NCI-H524 (cell line): ENCODE measurements around the gene AQP1.

Experiments used
- DNase-seq, 2 experiments: peaks; one replicate each; lab custom pipeline; 2025; lab: John Stamatoyannopoulos, UW

The AQP1 gene

GRCh38 chr7:30921540-30922401 lies 10.1 kb downstream of the AQP1 start:
- DNase-seq: no peak

DNA sequence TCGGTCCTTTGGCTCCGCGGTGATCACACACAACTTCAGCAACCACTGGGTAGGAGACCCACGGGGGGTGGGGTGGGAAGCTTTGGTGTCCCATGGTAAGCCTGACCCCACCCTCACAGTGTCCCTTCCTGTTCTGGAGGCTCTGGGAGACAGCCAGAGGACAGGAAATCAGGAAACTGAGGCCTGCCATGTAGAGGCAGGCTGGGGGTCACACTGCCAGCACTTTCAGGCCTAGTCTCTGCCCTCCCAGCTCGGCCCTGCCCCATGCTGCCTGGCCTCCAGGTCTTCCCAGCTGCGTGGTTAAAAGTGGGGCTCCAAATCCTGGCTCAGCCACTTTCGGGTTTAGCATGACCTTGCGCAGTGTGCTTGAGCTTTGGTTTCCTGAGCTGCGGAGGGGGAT lies 10.9 kb downstream of the AQP1 start:
- DNase-seq: no peak

- no peak for DNase-seq
Measured at GRCh38 chr7:30923009-30923773, 11.5 kb downstream of the AQP1 start.

DNA sequence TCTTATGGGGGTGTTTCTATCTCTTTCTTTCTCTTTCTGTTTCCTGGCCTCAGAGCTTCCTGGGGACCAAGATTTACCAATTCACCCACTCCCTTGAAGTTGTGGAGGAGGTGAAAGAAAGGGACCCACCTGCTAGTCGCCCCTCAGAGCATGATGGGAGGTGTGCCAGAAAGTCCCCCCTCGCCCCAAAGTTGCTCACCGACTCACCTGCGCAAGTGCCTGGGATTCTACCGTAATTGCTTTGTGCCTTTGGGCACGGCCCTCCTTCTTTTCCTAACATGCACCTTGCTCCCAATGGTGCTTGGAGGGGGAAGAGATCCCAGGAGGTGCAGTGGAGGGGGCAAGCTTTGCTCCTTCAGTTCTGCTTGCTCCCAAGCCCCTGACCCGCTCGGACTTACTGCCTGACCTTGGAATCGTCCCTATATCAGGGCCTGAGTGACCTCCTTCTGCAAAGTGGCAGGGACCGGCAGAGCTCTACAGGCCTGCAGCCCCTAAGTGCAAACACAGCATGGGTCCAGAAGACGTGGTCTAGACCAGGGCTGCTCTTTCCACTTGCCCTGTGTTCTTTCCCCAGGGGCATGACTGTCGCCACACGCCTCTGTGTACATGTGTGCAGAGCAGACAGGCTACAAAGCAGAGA lies 12.2 kb downstream of the AQP1 start:
- DNase-seq: no peak

GRCh38 chr7:30924624-30925023 lies 13.0 kb downstream of the AQP1 start:
- no peak for DNase-seq

DNA sequence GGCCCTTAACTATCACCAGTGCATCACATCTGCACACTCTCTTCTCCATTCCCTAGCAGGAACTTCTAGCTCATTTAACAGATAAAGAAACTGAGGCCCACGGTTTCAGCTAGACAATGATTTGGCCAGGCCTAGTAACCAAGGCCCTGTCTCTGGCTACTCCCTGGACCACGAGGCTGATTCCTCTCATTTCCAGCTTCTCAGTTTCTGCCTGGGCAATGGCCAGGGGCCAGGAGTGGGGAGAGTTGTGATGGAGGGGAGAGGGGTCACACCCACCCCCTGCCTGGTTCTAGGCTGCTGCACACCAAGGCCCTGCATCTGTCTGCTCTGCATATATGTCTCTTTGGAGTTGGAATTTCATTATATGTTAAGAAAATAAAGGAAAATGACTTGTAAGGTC lies 13.5 kb downstream of the AQP1 start:
- DNase-seq: no peak

- no peak for DNase-seq
Measured at GRCh38 chr7:30925913-30926312, 14.3 kb downstream of the AQP1 start.

- no peak for DNase-seq
Measured at GRCh38 chr7:30926313-30926712, 14.7 kb downstream of the AQP1 start.

DNA sequence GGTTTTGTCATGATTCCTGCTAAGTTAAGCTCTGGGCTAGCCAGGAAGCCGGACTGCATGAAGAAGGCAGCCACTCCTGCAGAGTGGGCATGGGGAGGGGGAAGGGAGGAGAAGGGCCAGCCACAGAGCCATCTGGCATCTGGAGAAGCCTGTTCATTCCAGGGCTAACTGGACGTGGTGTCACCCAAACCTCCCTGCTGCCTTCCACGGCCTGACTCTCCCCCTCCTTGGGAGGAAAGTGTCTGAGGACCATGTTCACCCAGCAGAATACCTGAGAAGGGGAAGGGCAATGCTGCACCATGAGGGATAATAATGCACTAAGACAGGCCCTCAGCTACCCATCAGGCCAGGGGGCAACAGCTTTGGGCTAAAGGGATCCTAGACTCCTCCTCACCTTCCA lies 15.4 kb downstream of the AQP1 start:
- DNase-seq: peak in 1 of 2 experiments; percentile 28

DNA sequence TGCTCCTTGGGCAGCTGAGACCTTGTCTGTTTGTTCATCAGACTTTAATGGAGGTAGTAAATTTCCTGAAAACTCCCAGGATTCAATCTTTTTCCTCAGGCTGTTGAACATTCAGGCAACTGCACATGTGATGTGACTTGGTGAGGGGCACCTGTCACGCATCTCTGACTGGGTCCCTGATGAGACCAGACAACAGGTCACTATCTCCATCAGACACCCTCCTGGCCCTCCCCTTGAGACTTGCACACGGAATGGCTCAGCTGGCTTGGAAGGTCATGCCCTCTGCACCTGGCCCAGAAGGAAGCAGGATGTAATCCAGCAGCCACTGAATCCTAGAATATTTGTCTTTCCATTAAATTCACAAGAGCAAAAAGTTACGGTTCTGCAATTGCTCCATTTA lies 15.9 kb downstream of the AQP1 start:
- DNase-seq: no peak

GRCh38 chr7:30928254-30928872 lies 16.7 kb downstream of the AQP1 start:
- DNase-seq: no peak

GRCh38 chr7:30929686-30930085 lies 18.0 kb downstream of the AQP1 start:
- DNase-seq: no peak

DNA sequence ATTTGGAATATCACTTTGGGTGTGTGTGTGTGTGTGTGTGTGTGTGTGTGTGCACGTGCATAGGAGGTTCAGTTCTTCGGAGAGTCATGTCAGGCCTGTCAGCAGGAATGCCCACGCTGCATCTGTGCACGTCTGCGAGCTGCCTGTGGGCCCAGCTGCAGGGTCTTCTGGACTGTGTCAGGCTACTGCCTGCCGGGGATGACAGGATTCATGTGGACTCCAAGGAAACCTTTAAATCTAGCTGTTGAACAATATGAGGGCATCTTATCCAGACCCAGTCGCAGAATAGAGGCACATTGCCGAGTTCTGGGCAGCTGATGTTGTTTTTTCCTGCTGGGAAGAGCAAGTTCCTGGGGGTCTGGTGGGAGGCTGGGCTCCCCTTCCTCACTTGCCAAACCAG lies 19.0 kb downstream of the AQP1 start:
- no peak for DNase-seq

- no peak for DNase-seq
Measured at GRCh38 chr7:30931161-30931928, 19.7 kb downstream of the AQP1 start.

- DNase-seq: no peak
Measured at GRCh38 chr7:30931929-30932540, 20.4 kb downstream of the AQP1 start.

DNA sequence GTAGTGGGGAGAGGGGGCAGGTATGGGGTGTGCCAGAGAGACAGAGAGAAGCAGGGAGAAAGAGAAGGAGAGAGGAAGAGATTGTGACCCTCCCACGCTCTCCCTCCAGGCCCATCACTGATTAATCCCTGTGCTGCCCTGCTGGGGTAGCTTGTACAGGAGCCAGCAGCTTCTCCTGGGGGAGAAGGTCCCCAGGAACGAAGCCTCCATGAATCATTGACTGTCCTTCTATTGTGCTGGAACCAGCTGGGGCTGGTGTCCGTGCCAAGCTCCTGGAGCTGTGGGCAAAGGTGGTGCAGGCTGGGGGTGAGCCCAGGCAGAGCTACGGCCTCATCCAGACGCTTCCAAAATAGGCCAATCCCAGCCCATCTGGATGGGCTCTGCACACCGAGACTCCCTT lies 20.9 kb downstream of the AQP1 start:
- DNase-seq: no peak

- peak; percentile 41 to 74 for DNase-seq
Measured at GRCh38 chr7:30933124-30933974, 21.7 kb downstream of the AQP1 start.

DNA sequence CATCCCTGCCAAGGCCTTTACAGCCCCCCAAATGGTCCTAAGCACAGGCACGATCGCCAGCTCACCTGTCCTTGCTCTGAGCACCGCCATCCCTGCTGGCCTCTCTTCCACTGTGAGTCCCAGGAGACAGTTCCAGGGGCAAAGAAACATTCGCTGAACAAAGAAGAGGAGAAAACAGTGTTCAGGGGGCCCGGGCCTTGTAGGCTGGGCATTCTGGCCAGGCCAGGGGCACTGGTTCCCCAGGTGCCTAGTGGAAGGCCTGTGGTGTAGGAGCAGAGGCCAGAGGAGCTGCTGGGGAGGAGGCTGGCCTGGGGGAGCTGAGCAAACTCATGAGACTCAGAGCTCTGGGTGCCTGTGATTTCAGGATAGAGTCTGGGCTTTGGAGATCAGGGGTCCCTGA lies 22.6 kb downstream of the AQP1 start:
- no peak for DNase-seq

GRCh38 chr7:30934732-30935568 lies 23.3 kb downstream of the AQP1 start:
- no peak for DNase-seq

DNA sequence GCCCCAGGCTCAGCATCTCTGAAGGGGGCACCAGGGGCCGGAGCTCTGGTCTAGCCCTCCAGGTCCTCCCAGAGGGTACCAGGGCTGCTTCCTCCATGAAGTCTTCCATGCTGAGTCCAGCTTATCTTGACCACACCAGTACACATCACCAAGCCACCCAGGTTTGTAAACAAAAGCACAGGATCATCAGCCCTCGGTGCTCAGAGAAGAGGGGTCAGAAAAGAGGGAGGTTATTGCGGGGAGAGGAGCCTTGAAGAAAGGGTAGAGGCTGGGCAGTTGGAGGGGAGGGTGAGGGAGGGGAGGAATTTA lies 23.9 kb downstream of the AQP1 start:
- no peak for DNase-seq
